HUES64 (cell line): ENCODE measurements around the gene PPP2R3B.
"Not testable (repeated sequence)": the region's sequence is repeated elsewhere in the genome, so short reads cannot be mapped to it uniquely, and the experiment has no call there.

Experiments
- H3K27ac ChIP-seq: 2 replicates; pipeline ENCODE4 v1.7.0; 2013; ENCODE audit warnings: low read depth, low read length, inconsistent platforms
- H3K27me3 ChIP-seq: 2 replicates; pipeline ENCODE4 v1.6.1; 2013; ENCODE audit warnings: mild to moderate bottlenecking, low read length; ENCODE audit not compliant: insufficient read depth
- H3K36me3 ChIP-seq: 2 replicates; pipeline ENCODE4 v1.6.1; 2013; ENCODE audit warnings: mild to moderate bottlenecking, low read length; ENCODE audit not compliant: insufficient read depth
- H3K4me1 ChIP-seq: 2 replicates; pipeline ENCODE4 v1.6.1; 2013; ENCODE audit warnings: mild to moderate bottlenecking, low read length, moderate library complexity; ENCODE audit not compliant: insufficient read depth
- H3K4me3 ChIP-seq: 2 replicates; pipeline ENCODE4 v1.5.1; 2013; ENCODE audit warnings: mild to moderate bottlenecking, low read length, moderate library complexity
- H3K9ac ChIP-seq: 2 replicates; pipeline ENCODE4 v1.6.1; 2013; ENCODE audit warnings: mild to moderate bottlenecking, low read depth, low read length
- H3K9me3 ChIP-seq: 2 replicates; pipeline ENCODE4 v1.6.1; 2013; ENCODE audit warnings: low read depth, low read length; ENCODE audit not compliant: insufficient read depth
- WGBS: fragments of 150-250, 120-280 bp; methylation state at CpG from one replicate; pipeline ENCODE4 v1.1.7; 2013; ENCODE audit warnings: missing lambda C conversion rate; 5-methylcytosine and 5-hydroxymethylcytosine counted together

PPP2R3B gene

GRCh38 chrX:305781-306613, 80.7 kb downstream of the PPP2R3B start:
- H3K9me3 ChIP-seq, H3K4me1 ChIP-seq, H3K9ac ChIP-seq, H3K27ac ChIP-seq, H3K27me3 ChIP-seq, H3K4me3 ChIP-seq: not testable (repeated sequence)
- peaks cover 76% of the 10 kb centered on the region for H3K36me3 ChIP-seq
- 97% methylated on average over 12 of the region's 12 CpGs for WGBS

GRCh38 chrX:302975-303374, 83.7 kb downstream of the PPP2R3B start:
- Histone ChIP-seq H3K27ac (no peak overlapping the region), H3K4me3 (no peak overlapping the region), H3K36me3 (peaks cover 82% of the 10 kb centered on the region), H3K9ac (no peak overlapping the region), H3K9me3 (no peaks in the 10 kb centered on the region), H3K27me3 (no peaks in the 10 kb centered on the region), H3K4me1 (no peaks in the 10 kb centered on the region)
- 97% methylated on average over 18 of the region's 19 CpGs for WGBS

DNA sequence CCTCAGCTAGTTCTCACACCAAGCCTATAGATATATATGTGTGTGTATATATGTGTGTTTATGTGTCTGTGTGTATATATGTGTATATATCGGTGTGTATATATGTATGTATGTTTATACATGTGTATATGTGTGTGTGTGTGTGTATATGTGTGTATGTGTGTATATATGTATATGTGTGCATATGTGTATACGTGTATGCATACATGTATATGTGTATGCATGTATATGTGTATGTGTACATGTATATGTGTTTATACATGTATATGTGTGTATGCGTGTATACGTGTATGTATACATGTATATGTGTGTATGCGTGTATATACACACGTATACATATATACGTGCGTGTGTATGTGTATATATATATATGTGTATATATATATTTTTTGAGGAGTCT, 86.4 kb downstream of the PPP2R3B start:
- no peaks in the 10 kb centered on the region for H3K4me1 ChIP-seq
- H3K4me3 ChIP-seq = no peak overlapping the region
- no peaks in the 10 kb centered on the region for H3K9me3 ChIP-seq
- no peak overlapping the region for H3K9ac ChIP-seq
- H3K36me3 ChIP-seq = peaks cover 67% of the 10 kb centered on the region
- H3K27ac ChIP-seq = no peak overlapping the region
- H3K27me3 ChIP-seq = no peaks in the 10 kb centered on the region
- WGBS = 87% methylated on average over 6 of the region's 8 CpGs

DNA sequence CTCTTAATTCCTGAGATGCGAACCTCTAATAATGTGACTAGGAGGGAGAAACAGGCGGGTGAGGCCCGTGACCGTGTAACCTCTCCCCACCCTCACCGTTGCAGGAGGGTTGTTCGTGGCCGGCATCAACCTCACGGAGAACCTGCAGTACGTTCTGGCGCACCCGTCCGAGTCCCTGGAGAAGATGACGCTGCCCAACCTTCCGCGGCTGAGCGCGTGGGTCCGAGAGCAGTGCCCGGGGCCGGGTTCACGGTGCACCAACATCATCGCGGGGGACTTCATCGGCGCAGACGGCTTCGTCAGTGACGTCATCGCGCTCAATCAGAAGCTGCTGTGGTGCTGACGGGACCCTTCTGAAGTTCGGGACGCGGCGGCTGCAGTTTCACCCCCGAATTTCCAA, 87.7 kb downstream of the PPP2R3B start:
- Histone ChIP-seq H3K27me3 (no peaks in the 10 kb centered on the region), H3K9me3 (no peaks in the 10 kb centered on the region), H3K4me1 (no peaks in the 10 kb centered on the region), H3K4me3 (no peak overlapping the region), H3K27ac (no peak overlapping the region), H3K36me3 (peaks cover 70% of the 10 kb centered on the region), H3K9ac (no peak overlapping the region)
- whole genome bisulfite sequencing = 96% methylated on average over 36 of the region's 36 CpGs

- WGBS = 93% methylated on average over 21 of the region's 21 CpGs
- H3K4me3 ChIP-seq = no peak overlapping the region
- no peak overlapping the region for H3K9ac ChIP-seq
- H3K27ac ChIP-seq = no peak overlapping the region
- H3K4me1 ChIP-seq = no peaks in the 10 kb centered on the region
- H3K9me3 ChIP-seq = 0 out of 2 replicates have a peak, but pooled peaks cover 6% of the 10 kb centered on the region
- H3K27me3 ChIP-seq = no peaks in the 10 kb centered on the region
- peaks cover 73% of the 10 kb centered on the region for H3K36me3 ChIP-seq
Observed at GRCh38 chrX:295136-295535, 91.6 kb downstream of the PPP2R3B start.

DNA sequence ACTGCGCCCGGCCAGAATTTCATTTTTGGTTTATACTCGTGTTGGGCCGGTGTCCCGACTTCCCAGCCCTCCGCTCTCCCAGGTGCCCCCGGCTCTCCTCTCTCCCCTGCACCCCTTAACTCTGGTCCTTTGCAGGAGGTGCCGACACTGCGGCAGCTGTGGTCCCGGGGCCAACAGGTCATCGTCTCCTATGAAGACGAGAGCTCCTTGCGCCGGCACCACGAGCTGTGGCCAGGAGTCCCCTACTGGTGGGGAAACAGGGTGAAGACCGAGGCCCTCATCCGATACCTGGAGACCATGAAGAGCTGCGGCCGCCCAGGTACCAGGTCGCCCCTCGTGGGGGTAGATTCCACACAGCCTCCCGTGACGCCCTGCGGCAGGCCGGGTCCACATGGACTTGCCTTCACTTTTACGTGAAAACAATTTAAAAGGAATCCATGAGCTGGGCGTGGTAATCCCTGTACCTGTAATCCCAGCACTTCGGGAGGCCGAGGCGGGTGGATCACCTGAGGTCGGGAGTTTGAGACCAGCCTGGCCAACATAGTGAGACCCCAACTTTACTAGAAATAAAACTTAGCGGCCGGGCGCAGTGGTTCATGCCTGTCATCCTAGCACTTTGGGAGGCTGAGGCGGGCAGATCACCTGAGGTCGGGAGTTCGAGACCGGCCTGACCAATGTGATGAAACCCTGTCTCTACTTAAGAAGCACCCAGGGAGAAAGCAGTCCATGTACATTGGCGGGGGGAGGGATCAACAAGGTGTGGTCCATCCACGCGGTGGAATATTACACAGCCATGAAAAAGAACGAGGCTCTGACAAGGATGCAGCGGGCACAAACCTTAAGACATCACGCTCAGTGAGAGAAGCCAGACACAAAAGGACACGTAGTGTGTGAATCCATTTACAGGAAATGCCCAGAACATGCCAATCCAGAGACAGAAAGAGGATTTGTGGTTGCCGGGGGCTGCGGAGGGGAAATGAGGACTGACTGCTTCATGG, 93.5 kb downstream of the PPP2R3B start:
- peaks cover 75% of the 10 kb centered on the region for H3K36me3 ChIP-seq
- 97% methylated on average over 47 of the region's 47 CpGs for WGBS

GRCh38 chrX:291411-291901, 95.3 kb downstream of the PPP2R3B start:
- Histone ChIP-seq H3K9ac (no peak overlapping the region), H3K27ac (no peak overlapping the region), H3K4me3 (no peak overlapping the region), H3K36me3 (peaks cover 84% of the 10 kb centered on the region), H3K9me3 (0 out of 2 replicates have a peak, but pooled peaks cover 6% of the 10 kb centered on the region), H3K4me1 (no peaks in the 10 kb centered on the region), H3K27me3 (no peaks in the 10 kb centered on the region)
- 96% methylated on average over 29 of the region's 29 CpGs for WGBS

More for the DNA sequence above, 93.5 kb downstream of the PPP2R3B start:
- H3K27me3 ChIP-seq = no peaks in the 10 kb centered on the region
- H3K4me1 ChIP-seq = no peaks in the 10 kb centered on the region
- H3K9ac ChIP-seq = no peak overlapping the region
- no peak overlapping the region for H3K4me3 ChIP-seq
- H3K27ac ChIP-seq = no peak overlapping the region
- 0 out of 2 replicates have a peak, but pooled peaks cover 6% of the 10 kb centered on the region for H3K9me3 ChIP-seq

DNA sequence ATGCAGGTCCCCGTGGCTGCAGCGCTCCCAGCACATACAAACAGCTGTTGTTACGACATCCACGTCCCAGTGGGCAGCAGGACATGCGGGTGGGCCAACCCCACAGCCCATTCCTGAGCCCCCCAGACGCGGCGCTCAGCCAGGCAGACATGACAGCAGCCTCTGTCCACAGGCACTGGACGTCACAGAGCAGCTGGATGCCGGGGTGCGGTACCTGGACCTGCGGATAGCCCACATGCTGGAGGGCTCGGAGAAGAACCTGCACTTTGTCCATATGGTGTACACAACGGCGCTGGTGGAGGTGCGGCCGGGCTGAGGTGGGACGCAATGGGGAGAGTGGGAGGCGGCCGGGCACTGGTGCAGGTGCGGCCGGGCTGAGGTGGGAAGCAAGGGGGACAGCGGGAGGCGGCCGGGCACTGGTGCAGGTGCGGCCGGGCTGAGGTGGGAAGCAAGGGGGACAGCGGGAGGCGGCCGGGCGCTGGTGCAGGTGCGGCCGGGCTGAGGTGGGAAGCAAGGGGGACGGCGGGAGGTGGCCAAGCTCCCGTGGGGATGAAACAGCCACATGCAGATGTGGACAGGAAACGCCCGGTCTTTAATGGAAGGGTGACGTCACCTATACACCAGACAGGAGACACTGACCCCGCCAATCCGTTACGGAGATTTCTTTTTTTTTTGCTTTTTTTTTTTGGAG, 96.1 kb downstream of the PPP2R3B start:
- no peak overlapping the region for H3K9ac ChIP-seq
- H3K4me3 ChIP-seq = no peak overlapping the region
- peaks cover 87% of the 10 kb centered on the region for H3K36me3 ChIP-seq
- no peaks in the 10 kb centered on the region for H3K4me1 ChIP-seq
- H3K27ac ChIP-seq = no peak overlapping the region
- no peaks in the 10 kb centered on the region for H3K27me3 ChIP-seq
- 95% methylated on average over 42 of the region's 42 CpGs for WGBS
- H3K9me3 ChIP-seq = 0 out of 2 replicates have a peak, but pooled peaks cover 6% of the 10 kb centered on the region

- Histone ChIP-seq H3K27ac (no peak overlapping the region), H3K27me3 (no peaks in the 10 kb centered on the region), H3K9me3 (0 out of 2 replicates have a peak, but pooled peaks cover 6% of the 10 kb centered on the region), H3K4me3 (no peak overlapping the region), H3K4me1 (no peaks in the 10 kb centered on the region), H3K36me3 (peaks cover 87% of the 10 kb centered on the region), H3K9ac (no peak overlapping the region)
- WGBS = 96% methylated on average over 25 of the region's 25 CpGs
Observed at GRCh38 chrX:288561-288991, 98.1 kb downstream of the PPP2R3B start.

DNA sequence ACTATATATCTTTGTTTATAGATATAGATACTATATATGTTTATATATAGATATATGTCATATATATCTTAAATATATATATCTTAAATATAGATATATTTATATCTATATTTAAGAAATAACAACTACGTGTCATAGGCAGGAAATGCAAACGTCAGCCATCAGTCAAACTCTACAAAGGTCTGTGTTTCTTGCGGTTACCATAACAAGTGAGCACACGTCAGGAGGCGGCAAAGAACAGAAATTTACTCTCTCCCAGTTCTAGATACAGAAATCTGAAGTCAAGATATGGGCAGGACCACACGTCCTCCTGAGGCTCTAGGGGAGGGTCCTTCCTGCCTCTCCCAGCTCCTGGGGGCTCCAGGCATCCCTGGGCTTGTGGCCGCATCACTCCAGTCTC, 99.0 kb downstream of the PPP2R3B start:
- Histone ChIP-seq H3K4me1 (no peaks in the 10 kb centered on the region), H3K27ac (no peak overlapping the region), H3K9me3 (no peaks in the 10 kb centered on the region), H3K9ac (no peak overlapping the region), H3K27me3 (no peaks in the 10 kb centered on the region), H3K36me3 (peaks cover 78% of the 10 kb centered on the region), H3K4me3 (no peak overlapping the region)
- 93% methylated on average over 7 of the region's 7 CpGs for WGBS
